Spleen (tissue), 11 donors: ENCODE data around the gene RALB. TPM values are rescaled to one million over a fixed set of nuclear protein-coding genes. Genes with fewer than 3 reads are reported as not detected.
A peak's percentile ranks its signal among the peaks of the same experiment; 100 is the strongest.

Source experiments
- DNase-seq: peaks from one replicate; pipeline ENCODE4 v3.0.0-alpha.2; 2020
- H3K27ac ChIP-seq, 8 donors: fragments of 200-600 bp; sonication (generic) in 7 of 8; 1 replicate in 4 of 8; 2 replicates in 4 of 8; pipeline versions ENCODE4 v1.5.0 to v1.8.0; 2016 to 2021; ENCODE audit warnings: inconsistent platforms in 4 of 8, mild to moderate bottlenecking in 4 of 8, moderate library complexity in 1 of 8
- H3K27me3 ChIP-seq, 7 donors: fragments of 200-600 bp; sonication (generic) in 6 of 7; replicated peaks in 1 of 7; 1 replicate in 4 of 7; 2 replicates in 3 of 7; pipeline versions ENCODE4 v1.5.0 to v1.8.0; 2016 to 2021; ENCODE audit warnings: inconsistent platforms in 3 of 7, mild to moderate bottlenecking in 1 of 7
- H3K36me3 ChIP-seq, 6 donors: fragments of 200-600 bp; sonication (generic) in 5 of 6; 1 replicate in 4 of 6; 2 replicates in 2 of 6; pipeline versions ENCODE4 v1.5.0 to v1.8.0; 2016 to 2021; ENCODE audit warnings: inconsistent platforms in 2 of 6
- H3K4me1 ChIP-seq, 6 donors: fragments of 200-600 bp; sonication (generic) in 5 of 6; 1 replicate in 3 of 6; 2 replicates in 3 of 6; pipeline versions ENCODE4 v1.5.0 to v1.8.0; 2016 to 2021; ENCODE audit warnings: inconsistent platforms in 3 of 6
- H3K4me3 ChIP-seq, 8 donors: fragments of 200-600 bp; sonication (generic) in 7 of 8; 1 replicate in 4 of 8; 2 replicates in 4 of 8; pipeline versions ENCODE4 v1.5.0 to v1.8.0; 2016 to 2021; ENCODE audit warnings: inconsistent platforms in 4 of 8, mild to moderate bottlenecking in 4 of 8, moderate library complexity in 2 of 8
- H3K9me3 ChIP-seq, 8 donors: fragments of 200-600 bp; sonication (generic) in 7 of 8; 1 replicate in 4 of 8; 2 replicates in 4 of 8; pipeline versions ENCODE4 v1.5.0 to v1.8.0; 2016 to 2021; ENCODE audit warnings: inconsistent platforms in 4 of 8
- CTCF ChIP-seq, 11 experiments: fragments of 200-600 bp in 7 of 11; fragments of 450-650 bp in 4 of 11; sonication (generic) in 4 of 11; IDR thresholded peaks in 8 of 11; conservative IDR thresholded peaks in 3 of 11; 1 replicate in 7 of 11; 2 replicates in 4 of 11; pipeline versions ENCODE4 v1.4.0 to v1.8.0; 2016 to 2021; ENCODE audit warnings: antibody characterized with exemption in 11 of 11, inconsistent platforms in 4 of 11, mild to moderate bottlenecking in 1 of 11
- POLR2A ChIP-seq, 3 donors: fragments of 450-650 bp; IDR thresholded peaks; one replicate each; pipeline ENCODE4 v1.5.1; 2017; ENCODE audit warnings: antibody characterized with exemption in 3 of 3, mild to moderate bottlenecking in 1 of 3
- POLR2AphosphoS5 ChIP-seq, 3 donors: sonication (generic); formaldehyde crosslinking; IDR thresholded peaks; one replicate each; pipeline ENCODE4 v1.5.1; 2017; ENCODE audit warnings: antibody characterized with exemption in 3 of 3
- WGBS, 5 donors: extraction: QIAGEN DNeasy Blood & Tissue Kit in 3 of 5; methylation state at CpG; one replicate each; pipeline versions ENCODE4 v1.1.5 to v1.1.7; 2013 to 2018; 5-methylcytosine and 5-hydroxymethylcytosine counted together
- intact Hi-C: fragments of 100-400 bp; cut with DNase I; formaldehyde crosslinking; loops from one replicate; pipeline ENCODE4 v1.15.0; 2023; ENCODE audit warnings: low total_unique reads
- polyA plus RNA-seq, 3 donors: library from polyadenylated mRNA; stranded (reverse); fragments of 200-250 nt; gene quantifications; one replicate each; pipeline ENCODE4 v1.2.1, GENCODE V29; 2013
- total RNA-seq, 7 donors: library from RNA; depleted of rRNA in 3 of 7; stranded (reverse); fragments of >200 nt in 3 of 7; fragmentation: NEBNext Ultra II Directional in 4 of 7; extraction: Animal tissue kit (Norgen Biotek cat#: 25700) in 4 of 7; gene quantifications; one replicate each; pipeline versions ENCODE4 v1.1.0 to v1.2.1, GENCODE V29; 2016 to 2021
- donor health status: healthy with polysubstance abuse.
- donor health status: DM: no; HTN: no; CAD: no; lungs with moderate emphysema.
- donor health status: DM: no; HTN: no; CAD: no.
- donor health status: Bipolar disorder and iron deficiency.
- donor health status: healthy.
- donor health status: DM: no; HTN: no; CAD: no.
- donor health status: DM: yes; HTN: yes; CAD: no.

The RALB gene
- total and polyA plus RNA-seq, 10 donors, result 26.6 to 126 (median 79.5) TPM

GRCh38 chr2:120255986-120256650 lies 3.5 kb downstream of the RALB start:
- peaks cover 0 to 12% (median 7%) of the 10 kb centered on the region in 8 donors for H3K9me3 ChIP-seq
- DNase-seq, result no peak
- intact Hi-C loops, result no loop called here

GRCh38 chr2:120256651-120257000 lies 4.0 kb downstream of the RALB start:
- intact Hi-C loops, result no loop called here
- peaks cover 0 to 12% (median 7%) of the 10 kb centered on the region in 8 donors for H3K9me3 ChIP-seq
- peak overlapping the region in 6 of 8 donors; percentile 21 to 100 (median 54) for H3K27ac ChIP-seq
- no peaks in the 10 kb centered on the region for H3K27me3 ChIP-seq
- H3K4me3 ChIP-seq, result peak overlapping the region in 1 of 8 donors; percentile 21
- no peak for DNase-seq
- 21 to 64% (median 35%) methylated on average over 1 of the region's 1 CpG for WGBS, 5 donors
- peaks cover 0 to 6% (median 0%) of the 10 kb centered on the region in 6 donors for H3K36me3 ChIP-seq
- TF ChIP-seq CTCF (IDR thresholded peaks at IDR 0.05 in 8 of 11, conservative IDR thresholded peaks at IDR 0.05 in 3 of 11), result no peak
- TF ChIP-seq POLR2A (IDR thresholded peaks at IDR 0.05), result no peak
- TF ChIP-seq POLR2AphosphoS5 (IDR thresholded peaks at IDR 0.05), result no peak
- peaks cover 32 to 78% (median 69%) of the 10 kb centered on the region in 6 donors for H3K4me1 ChIP-seq

More at GRCh38 chr2:120255986-120256650, 3.5 kb downstream of the RALB start:
- no peak for TF ChIP-seq POLR2AphosphoS5 (IDR thresholded peaks at IDR 0.05)
- no peak for TF ChIP-seq POLR2A (IDR thresholded peaks at IDR 0.05)
- no peak for TF ChIP-seq CTCF (IDR thresholded peaks at IDR 0.05 in 8 of 11, conservative IDR thresholded peaks at IDR 0.05 in 3 of 11)
- peak overlapping the region in 1 of 8 donors; percentile 21 for H3K4me3 ChIP-seq
- peak overlapping the region in 6 of 8 donors; percentile 21 to 100 (median 54) for H3K27ac ChIP-seq
- 43 to 62% (median 52%) methylated on average over 9 of the region's 9 CpGs for WGBS, 5 donors
- peaks cover 0 to 6% (median 0%) of the 10 kb centered on the region in 6 donors for H3K36me3 ChIP-seq
- H3K4me1 ChIP-seq, result peaks cover 29 to 78% (median 67%) of the 10 kb centered on the region in 6 donors
- no peaks in the 10 kb centered on the region for H3K27me3 ChIP-seq

GRCh38 chr2:120257522-120257921 lies 4.9 kb downstream of the RALB start:
- 0 to 18% (median 8%) methylated on average over 1 of the region's 1 CpG for WGBS, 5 donors
- peaks cover 28 to 80% (median 70%) of the 10 kb centered on the region in 6 donors for H3K4me1 ChIP-seq

More at GRCh38 chr2:120257522-120257921, 4.9 kb downstream of the RALB start:
- Histone ChIP-seq H3K27ac (peak overlapping the region in 5 of 8 donors; percentile 20 to 100 (median 64)), H3K4me3 (peak overlapping the region in 2 of 8 donors; percentile 14 to 16), H3K27me3 (no peaks in the 10 kb centered on the region), H3K36me3 (peaks cover 0 to 6% (median 0%) of the 10 kb centered on the region in 6 donors), H3K9me3 (peaks cover 0 to 12% (median 7%) of the 10 kb centered on the region in 8 donors)
- intact Hi-C loops, result no loop called here
- TF ChIP-seq CTCF (IDR thresholded peaks at IDR 0.05 in 8 of 11, conservative IDR thresholded peaks at IDR 0.05 in 3 of 11) (no peak), POLR2AphosphoS5 (IDR thresholded peaks at IDR 0.05) (peak in 1 of 3 donors; percentile 44)
- no peak for DNase-seq
